ENCODE data around the gene ARID1B.
A peak's percentile ranks its signal among the peaks of the same experiment; 100 is the strongest.

The ARID1B gene

GRCh38 chr6:157077251-157077650 is 300.1 kb downstream of the ARID1B start:
- Mint-ChIP-seq H3K27me3 (no peaks in the 10 kb centered on the region), H3K27ac (peak overlapping the region; percentile 22), H3K4me1 (ENCODE audit: low read depth) (peaks cover 68% of the 10 kb centered on the region), H3K36me3 (ENCODE audit: low read depth) (peaks cover 16% of the 10 kb centered on the region), H3K4me3 (no peak overlapping the region), H3K9me3 (no peaks in the 10 kb centered on the region)
- no peak for DNase-seq

- no peaks in the 10 kb centered on the region for H3K27me3 Mint-ChIP-seq
- H3K4me1 Mint-ChIP-seq (ENCODE audit: low read depth), result peaks cover 70% of the 10 kb centered on the region
- H3K4me3 Mint-ChIP-seq, result no peak overlapping the region
- DNase-seq, result no peak
- no peaks in the 10 kb centered on the region for H3K9me3 Mint-ChIP-seq
- H3K36me3 Mint-ChIP-seq (ENCODE audit: low read depth), result peaks cover 16% of the 10 kb centered on the region
- H3K27ac Mint-ChIP-seq, result no peak overlapping the region
Measured at GRCh38 chr6:157078326-157078725, 301.1 kb downstream of the ARID1B start.

GRCh38 chr6:157079277-157079676 is 302.1 kb downstream of the ARID1B start:
- peaks cover 10% of the 10 kb centered on the region for H3K36me3 Mint-ChIP-seq (ENCODE audit: low read depth)
- H3K4me3 Mint-ChIP-seq, result no peak overlapping the region
- no peaks in the 10 kb centered on the region for H3K9me3 Mint-ChIP-seq
- DNase-seq, result no peak
- H3K4me1 Mint-ChIP-seq (ENCODE audit: low read depth), result peaks cover 62% of the 10 kb centered on the region
- H3K27me3 Mint-ChIP-seq, result no peaks in the 10 kb centered on the region
- H3K27ac Mint-ChIP-seq, result peak overlapping the region; percentile 0

GRCh38 chr6:157079771-157080170 is 302.6 kb downstream of the ARID1B start:
- Mint-ChIP-seq H3K36me3 (ENCODE audit: low read depth) (peaks cover 10% of the 10 kb centered on the region), H3K9me3 (no peaks in the 10 kb centered on the region), H3K4me3 (no peak overlapping the region), H3K4me1 (ENCODE audit: low read depth) (peaks cover 57% of the 10 kb centered on the region), H3K27me3 (no peaks in the 10 kb centered on the region), H3K27ac (no peak overlapping the region)
- DNase-seq, result no peak

GRCh38 chr6:157080986-157081391 is 303.8 kb downstream of the ARID1B start:
- Mint-ChIP-seq H3K27ac (no peak overlapping the region), H3K27me3 (no peaks in the 10 kb centered on the region), H3K4me3 (no peak overlapping the region), H3K4me1 (ENCODE audit: low read depth) (peaks cover 45% of the 10 kb centered on the region), H3K9me3 (no peaks in the 10 kb centered on the region), H3K36me3 (ENCODE audit: low read depth) (peaks cover 20% of the 10 kb centered on the region)
- no peak for DNase-seq

GRCh38 chr6:157083343-157083742 is 306.2 kb downstream of the ARID1B start:
- Mint-ChIP-seq H3K36me3 (ENCODE audit: low read depth) (peaks cover 41% of the 10 kb centered on the region), H3K4me3 (no peak overlapping the region), H3K9me3 (no peaks in the 10 kb centered on the region), H3K27ac (no peak overlapping the region), H3K4me1 (ENCODE audit: low read depth) (peaks cover 32% of the 10 kb centered on the region), H3K27me3 (no peaks in the 10 kb centered on the region)
- DNase-seq, result no peak

- peaks cover 21% of the 10 kb centered on the region for H3K4me1 Mint-ChIP-seq (ENCODE audit: low read depth)
- H3K27me3 Mint-ChIP-seq, result no peaks in the 10 kb centered on the region
- H3K27ac Mint-ChIP-seq, result no peak overlapping the region
- no peak for DNase-seq
- H3K9me3 Mint-ChIP-seq, result no peaks in the 10 kb centered on the region
- peaks cover 61% of the 10 kb centered on the region for H3K36me3 Mint-ChIP-seq (ENCODE audit: low read depth)
- no peak overlapping the region for H3K4me3 Mint-ChIP-seq
Measured at GRCh38 chr6:157086632-157087031, 309.5 kb downstream of the ARID1B start.

GRCh38 chr6:157087974-157088373 is 310.8 kb downstream of the ARID1B start:
- no peak for DNase-seq
- Mint-ChIP-seq H3K9me3 (no peaks in the 10 kb centered on the region), H3K36me3 (ENCODE audit: low read depth) (peaks cover 64% of the 10 kb centered on the region), H3K27me3 (no peaks in the 10 kb centered on the region), H3K27ac (no peak overlapping the region), H3K4me1 (ENCODE audit: low read depth) (peaks cover 21% of the 10 kb centered on the region), H3K4me3 (no peak overlapping the region)

GRCh38 chr6:157088841-157089240 is 311.7 kb downstream of the ARID1B start:
- Mint-ChIP-seq H3K4me1 (ENCODE audit: low read depth) (peaks cover 27% of the 10 kb centered on the region), H3K27ac (no peak overlapping the region)
- no peak for DNase-seq

GRCh38 chr6:157089258-157089657 is 312.1 kb downstream of the ARID1B start:
- no peak for DNase-seq
- H3K36me3 Mint-ChIP-seq (ENCODE audit: low read depth), result peaks cover 64% of the 10 kb centered on the region
- no peak overlapping the region for H3K4me3 Mint-ChIP-seq
- no peaks in the 10 kb centered on the region for H3K9me3 Mint-ChIP-seq
- H3K27me3 Mint-ChIP-seq, result no peaks in the 10 kb centered on the region
- H3K27ac Mint-ChIP-seq, result no peak overlapping the region
- peaks cover 30% of the 10 kb centered on the region for H3K4me1 Mint-ChIP-seq (ENCODE audit: low read depth)

More at GRCh38 chr6:157088841-157089240, 311.7 kb downstream of the ARID1B start:
- H3K4me3 Mint-ChIP-seq, result no peak overlapping the region
- H3K27me3 Mint-ChIP-seq, result no peaks in the 10 kb centered on the region
- H3K36me3 Mint-ChIP-seq (ENCODE audit: low read depth), result peaks cover 67% of the 10 kb centered on the region
- H3K9me3 Mint-ChIP-seq, result no peaks in the 10 kb centered on the region

GRCh38 chr6:157089851-157090250 is 312.7 kb downstream of the ARID1B start:
- Mint-ChIP-seq H3K36me3 (ENCODE audit: low read depth) (peaks cover 62% of the 10 kb centered on the region), H3K4me3 (no peak overlapping the region), H3K27me3 (no peaks in the 10 kb centered on the region), H3K4me1 (ENCODE audit: low read depth) (peaks cover 34% of the 10 kb centered on the region), H3K9me3 (no peaks in the 10 kb centered on the region), H3K27ac (no peak overlapping the region)
- DNase-seq, result no peak

GRCh38 chr6:157090736-157091135 is 313.6 kb downstream of the ARID1B start:
- peaks cover 36% of the 10 kb centered on the region for H3K4me1 Mint-ChIP-seq (ENCODE audit: low read depth)
- peaks cover 57% of the 10 kb centered on the region for H3K36me3 Mint-ChIP-seq (ENCODE audit: low read depth)

GRCh38 chr6:157091243-157091642 is 314.1 kb downstream of the ARID1B start:
- Mint-ChIP-seq H3K4me3 (no peak overlapping the region), H3K4me1 (ENCODE audit: low read depth) (peaks cover 39% of the 10 kb centered on the region), H3K9me3 (no peaks in the 10 kb centered on the region), H3K36me3 (ENCODE audit: low read depth) (peaks cover 54% of the 10 kb centered on the region), H3K27ac (no peak overlapping the region), H3K27me3 (no peaks in the 10 kb centered on the region)
- DNase-seq, result no peak

More at GRCh38 chr6:157090736-157091135, 313.6 kb downstream of the ARID1B start:
- DNase-seq, result no peak
- Mint-ChIP-seq H3K4me3 (no peak overlapping the region), H3K9me3 (no peaks in the 10 kb centered on the region), H3K27me3 (no peaks in the 10 kb centered on the region), H3K27ac (no peak overlapping the region)

- no peaks in the 10 kb centered on the region for H3K27me3 Mint-ChIP-seq
- no peak overlapping the region for H3K27ac Mint-ChIP-seq
- H3K4me3 Mint-ChIP-seq, result no peak overlapping the region
- peaks cover 37% of the 10 kb centered on the region for H3K4me1 Mint-ChIP-seq (ENCODE audit: low read depth)
- H3K9me3 Mint-ChIP-seq, result no peaks in the 10 kb centered on the region
- no peak for DNase-seq
- H3K36me3 Mint-ChIP-seq (ENCODE audit: low read depth), result peaks cover 47% of the 10 kb centered on the region
Measured at GRCh38 chr6:157091856-157092460, 314.8 kb downstream of the ARID1B start.

GRCh38 chr6:157092736-157093135 is 315.6 kb downstream of the ARID1B start:
- Mint-ChIP-seq H3K4me3 (no peak overlapping the region), H3K27me3 (no peaks in the 10 kb centered on the region), H3K4me1 (ENCODE audit: low read depth) (peaks cover 38% of the 10 kb centered on the region), H3K9me3 (no peaks in the 10 kb centered on the region), H3K36me3 (ENCODE audit: low read depth) (peaks cover 43% of the 10 kb centered on the region), H3K27ac (no peak overlapping the region)
- DNase-seq, result no peak

- Mint-ChIP-seq H3K27me3 (no peaks in the 10 kb centered on the region), H3K9me3 (no peaks in the 10 kb centered on the region), H3K36me3 (ENCODE audit: low read depth) (peaks cover 43% of the 10 kb centered on the region), H3K4me3 (no peak overlapping the region), H3K4me1 (ENCODE audit: low read depth) (peaks cover 46% of the 10 kb centered on the region), H3K27ac (no peak overlapping the region)
- DNase-seq, result no peak
Measured at GRCh38 chr6:157093536-157093935, 316.4 kb downstream of the ARID1B start.

All from activated T-cell treated with anti-CD3 and anti-CD28 coated beads, Interleukin-2, amount 50 U/mL, for 24 hours (primary cell).